Esophagus muscularis mucosa (tissue), 4 donors: ENCODE results near the gene DNASE1L1. TPM values are rescaled to one million over a fixed set of nuclear protein-coding genes. Genes with fewer than 3 reads are reported as not detected.

Source experiments
- DNase-seq: peaks from one replicate; pipeline ENCODE4 v3.0.0-alpha.2; 2017; ENCODE audit errors: extremely low spot score
- H3K27ac ChIP-seq, 4 donors: fragments of 200-600 bp; sonication (generic); replicated peaks in 1 of 4; 1 replicate in 3 of 4; 2 replicates in 1 of 4; pipeline ENCODE4 v1.5.1; 2016 to 2019; ENCODE audit warnings: mild to moderate bottlenecking in 1 of 4
- H3K27me3 ChIP-seq, 4 donors: fragments of 200-600 bp; sonication (generic); one replicate each; pipeline versions ENCODE4 v1.5.1 to v1.6.0; 2016 to 2019
- H3K36me3 ChIP-seq, 4 donors: fragments of 200-600 bp; sonication (generic); one replicate each; pipeline ENCODE4 v1.5.1; 2016 to 2019
- H3K4me1 ChIP-seq, 4 donors: fragments of 200-600 bp; sonication (generic); one replicate each; pipeline ENCODE4 v1.5.1; 2016 to 2019
- H3K4me3 ChIP-seq, 4 donors: fragments of 200-600 bp; sonication (generic); 1 replicate in 2 of 4; 2 replicates in 2 of 4; pipeline ENCODE4 v1.5.1; 2016 to 2019; ENCODE audit warnings: mild to moderate bottlenecking in 4 of 4, moderate library complexity in 1 of 4
- H3K9me3 ChIP-seq, 4 donors: fragments of 200-600 bp; sonication (generic); 1 replicate in 3 of 4; 2 replicates in 1 of 4; pipeline ENCODE4 v1.5.1; 2016 to 2019
- CTCF ChIP-seq, 3 experiments: fragments of 200-600 bp in 2 of 3; fragments of 450-650 bp in 1 of 3; sonication (generic) in 2 of 3; IDR thresholded peaks; one replicate each; pipeline ENCODE4 v1.5.1; 2017 to 2019; ENCODE audit warnings: antibody characterized with exemption in 3 of 3, mild to moderate bottlenecking in 2 of 3, moderate library complexity in 1 of 3
- EP300 ChIP-seq: sonication (generic); formaldehyde crosslinking; IDR thresholded peaks from one replicate; pipeline ENCODE4 v1.6.1; 2017; ENCODE audit warnings: antibody characterized with exemption
- POLR2A ChIP-seq: fragments of 450-650 bp; IDR thresholded peaks from one replicate; pipeline ENCODE4 v1.6.1; 2017; ENCODE audit warnings: antibody characterized with exemption, moderate library complexity, mild to moderate bottlenecking, low read depth
- POLR2AphosphoS5 ChIP-seq, 2 donors: sonication (generic); formaldehyde crosslinking; IDR thresholded peaks; one replicate each; pipeline ENCODE4 v1.6.1; 2017; ENCODE audit warnings: antibody characterized with exemption in 2 of 2
- WGBS: methylation state at CpG from one replicate; pipeline ENCODE4 v1.1.5; 2018; 5-methylcytosine and 5-hydroxymethylcytosine counted together
- intact Hi-C: fragments of 100-400 bp; cut with DNase I; formaldehyde crosslinking; loops from one replicate; pipeline ENCODE4 v1.15.1; 2023
- total RNA-seq, 4 donors: library from RNA; depleted of rRNA; stranded (reverse); fragments of >200 nt; gene quantifications; one replicate each; pipeline versions ENCODE4 v1.1.0 to v1.2.1, GENCODE V29; 2016

DNASE1L1 gene
- total RNA-seq, 4 donors from 2014 or later, result 19.9 to 24.3 (median 22.6) TPM

GRCh38 chrX:154413142-154413541 is 4.1 kb upstream of the DNASE1L1 start:
- H3K4me3 ChIP-seq, result no peak overlapping the region
- no peak for TF ChIP-seq CTCF (IDR thresholded peaks at IDR 0.05)
- no peak for TF ChIP-seq POLR2AphosphoS5 (IDR thresholded peaks at IDR 0.05)
- TF ChIP-seq EP300, result no peak
- peaks cover 0 to 22% (median 6%) of the 10 kb centered on the region in 4 donors for H3K36me3 ChIP-seq
- H3K27ac ChIP-seq, result peak overlapping the region in 3 of 4 donors; percentile 94 to 95 (median 94)
- intact Hi-C loops, result no loop called here
- no peak for DNase-seq
- no CpG with 5 or more reads among the region's 8 CpGs for WGBS
- H3K9me3 ChIP-seq, result no peaks in the 10 kb centered on the region
- no peaks in the 10 kb centered on the region for H3K27me3 ChIP-seq
- H3K4me1 ChIP-seq, result peaks cover 3 to 27% (median 19%) of the 10 kb centered on the region in 4 donors

GRCh38 chrX:154412468-154412867 is 3.4 kb upstream of the DNASE1L1 start:
- Histone ChIP-seq H3K27ac (peak overlapping the region; percentile 92 to 95 (median 94)), H3K36me3 (peaks cover 0 to 22% (median 6%) of the 10 kb centered on the region in 4 donors), H3K4me3 (peak overlapping the region; percentile 73 to 78 (median 76)), H3K4me1 (peaks cover 3 to 27% (median 19%) of the 10 kb centered on the region in 4 donors), H3K9me3 (no peaks in the 10 kb centered on the region), H3K27me3 (no peaks in the 10 kb centered on the region)
- WGBS, result 67% methylated on average over 2 of the region's 4 CpGs
- DNase-seq, result no peak
- TF ChIP-seq POLR2AphosphoS5 (IDR thresholded peaks at IDR 0.05) (no peak), CTCF (IDR thresholded peaks at IDR 0.05) (no peak), POLR2A (no peak)
- intact Hi-C loops, result no loop called here

- TF ChIP-seq POLR2AphosphoS5 (IDR thresholded peaks at IDR 0.05) (peak; percentile 65 to 68), CTCF (IDR thresholded peaks at IDR 0.05) (no peak), POLR2A (no peak)
- WGBS, result 57% methylated on average over 8 of the region's 29 CpGs
- peaks cover 3 to 27% (median 19%) of the 10 kb centered on the region in 4 donors for H3K4me1 ChIP-seq
- no peaks in the 10 kb centered on the region for H3K9me3 ChIP-seq
- intact Hi-C loops, result no loop called here
- H3K27ac ChIP-seq, result peak overlapping the region; percentile 92 to 95 (median 94)
- peaks cover 0 to 22% (median 6%) of the 10 kb centered on the region in 4 donors for H3K36me3 ChIP-seq
- peak overlapping the region; percentile 73 to 78 (median 76) for H3K4me3 ChIP-seq
- no peaks in the 10 kb centered on the region for H3K27me3 ChIP-seq
- no peak for DNase-seq
Measured at GRCh38 chrX:154411981-154412340, 2.9 kb upstream of the DNASE1L1 start.

- peak overlapping the region; percentile 34 to 49 (median 38) for H3K4me3 ChIP-seq
- peaks cover 3 to 27% (median 19%) of the 10 kb centered on the region in 4 donors for H3K4me1 ChIP-seq
- WGBS, result 73% methylated on average over 7 of the region's 10 CpGs
Measured at GRCh38 chrX:154408659-154409221, 314 bp downstream of the DNASE1L1 start.

More at GRCh38 chrX:154408659-154409221, 314 bp downstream of the DNASE1L1 start:
- TF ChIP-seq POLR2A (no peak), CTCF (IDR thresholded peaks at IDR 0.05) (no peak), EP300 (no peak), POLR2AphosphoS5 (IDR thresholded peaks at IDR 0.05) (no peak)
- peaks cover 0 to 7% (median 3%) of the 10 kb centered on the region in 4 donors for H3K36me3 ChIP-seq
- no peaks in the 10 kb centered on the region for H3K9me3 ChIP-seq
- no peaks in the 10 kb centered on the region for H3K27me3 ChIP-seq
- DNase-seq, result no peak
- intact Hi-C loops, result no loop called here
- H3K27ac ChIP-seq, result peak overlapping the region; percentile 36 to 73 (median 61)
